A673 (cell line): ENCODE data around the gene MVB12B. TPM values are rescaled to one million over a fixed set of nuclear protein-coding genes. Genes with fewer than 3 reads are reported as not detected.

Experiments used
- BruUV-seq: library from RNA; stranded (reverse); fragments of 400-500 nt; replicated peaks from 2 replicates; lab custom pipeline; 2021; lab: Mats Ljungman, UMichigan
- CTCF ChIA-PET: fragments of 300-600 bp; sonication (Branson Sonifier 250); formaldehyde crosslinking; loops from one replicate; lab custom pipeline; 2022; ENCODE audit warnings: antibody characterized with exemption; lab: Charles Lee
- POLR2A ChIA-PET: fragments of 300-600 bp; sonication (Branson Sonifier 250); formaldehyde crosslinking; loops from one replicate; lab custom pipeline; 2022; ENCODE audit warnings: antibody characterized with exemption; ENCODE audit not compliant: low non-redundant PET; lab: Charles Lee
- DNase-seq: peaks from one replicate; pipeline ENCODE4 v3.0.0-alpha.2; 2015; ENCODE audit warnings: low spot score
- H3K27ac ChIP-seq: fragments of 200-600 bp; sonication (generic); 2 replicates; pipeline ENCODE4 v1.5.1; 2016; ENCODE audit warnings: mixed run types, low read depth, mild to moderate bottlenecking, mixed read lengths, antibody characterized with exemption, low read length; ENCODE audit not compliant: poor library complexity, severe bottlenecking
- H3K27me3 ChIP-seq: fragments of 200-600 bp; sonication (generic); replicated peaks from 2 replicates; pipeline ENCODE4 v1.6.1; 2017; ENCODE audit warnings: mixed run types, low read depth, mild to moderate bottlenecking, mixed read lengths, antibody characterized with exemption, low read length; ENCODE audit not compliant: insufficient read depth, poor library complexity
- H3K36me3 ChIP-seq: fragments of 200-600 bp; sonication (generic); 2 replicates; pipeline ENCODE4 v1.6.1; 2016; ENCODE audit warnings: mixed run types, mild to moderate bottlenecking, mixed read lengths, antibody characterized with exemption, low read length; ENCODE audit not compliant: insufficient read depth, poor library complexity, severe bottlenecking
- H3K4me1 ChIP-seq: fragments of 200-600 bp; sonication (generic); 2 replicates; pipeline ENCODE4 v1.6.1; 2017; ENCODE audit warnings: mixed run types, mild to moderate bottlenecking, mixed read lengths, antibody characterized with exemption, low read length; ENCODE audit not compliant: insufficient read depth, poor library complexity, severe bottlenecking
- H3K4me3 ChIP-seq: fragments of 200-600 bp; sonication (generic); 2 replicates; pipeline ENCODE4 v1.5.1; 2016; ENCODE audit warnings: low read depth, mixed run types, mild to moderate bottlenecking, mixed read lengths, low read length; ENCODE audit not compliant: poor library complexity, severe bottlenecking
- H3K9me3 ChIP-seq: fragments of 200-600 bp; sonication (generic); 2 replicates; pipeline ENCODE4 v1.6.1; 2016; ENCODE audit warnings: mixed run types, low read depth, mild to moderate bottlenecking, mixed read lengths, antibody characterized with exemption, low read length; ENCODE audit not compliant: poor library complexity, severe bottlenecking
- CTCF ChIP-seq: fragments of 300-800, 200-600 bp; sonication (generic); conservative IDR thresholded peaks from 2 replicates; pipeline ENCODE4 v1.5.1; 2017; ENCODE audit warnings: low read depth, mild to moderate bottlenecking, antibody characterized with exemption, low read length, moderate library complexity, mixed read lengths
- EZH2 ChIP-seq: fragments of 200-600 bp; sonication (generic); IDR thresholded peaks from 2 replicates; pipeline ENCODE4 v1.6.1; 2017; ENCODE audit warnings: borderline replicate concordance, low read depth, mild to moderate bottlenecking, mixed read lengths, antibody characterized with exemption, low read length; ENCODE audit not compliant: poor library complexity, severe bottlenecking
- intact Hi-C: fragments of 100-400 bp; cut with micrococcal nuclease; formaldehyde crosslinking; loops from one replicate; pipeline ENCODE4 v1.10.0; 2022; ENCODE audit not compliant: unreplicated experiment
- total RNA-seq: library from RNA; stranded (reverse); gene quantifications from 2 replicates; pipeline ENCODE4 v1.2.3, GENCODE V29; 2021

MVB12B gene
- total RNA-seq, 1 experiment from 2014 or later: 12.3 TPM

- no peak for DNase-seq
- ChIA-PET POLR2A (no interaction called here), CTCF (no interaction called here)
- Histone ChIP-seq H3K27ac (no peak overlapping the region), H3K36me3 (no peaks in the 10 kb centered on the region), H3K9me3 (no peaks in the 10 kb centered on the region), H3K27me3 (no peaks in the 10 kb centered on the region), H3K4me3 (no peak overlapping the region), H3K4me1 (no peaks in the 10 kb centered on the region)
- BruUV-seq: no TSS peak
- intact Hi-C loops: no loop called here
- TF ChIP-seq CTCF: no peak
- no peak for TF ChIP-seq EZH2
Measured at GRCh38 chr9:126406075-126406667, 79.5 kb downstream of the MVB12B start.

- Histone ChIP-seq H3K4me3 (no peak overlapping the region), H3K27me3 (no peaks in the 10 kb centered on the region), H3K4me1 (no peaks in the 10 kb centered on the region), H3K9me3 (no peaks in the 10 kb centered on the region), H3K36me3 (no peaks in the 10 kb centered on the region), H3K27ac (no peak overlapping the region)
- TF ChIP-seq EZH2: no peak
- TF ChIP-seq CTCF: no peak
- POLR2A ChIA-PET: no interaction called here
- BruUV-seq: no TSS peak
- intact Hi-C loops: no loop called here
- CTCF ChIA-PET: no interaction called here
- DNase-seq: no peak
Measured at GRCh38 chr9:126407114-126407870, 80.7 kb downstream of the MVB12B start.

GRCh38 chr9:126408004-126408403, 81.4 kb downstream of the MVB12B start:
- POLR2A ChIA-PET: no interaction called here
- intact Hi-C loops: no loop called here
- CTCF ChIA-PET: no interaction called here
- no TSS peak for BruUV-seq
- DNase-seq: no peak
- Histone ChIP-seq H3K4me1 (no peaks in the 10 kb centered on the region), H3K27ac (no peak overlapping the region), H3K27me3 (no peaks in the 10 kb centered on the region), H3K9me3 (no peaks in the 10 kb centered on the region), H3K36me3 (no peaks in the 10 kb centered on the region), H3K4me3 (no peak overlapping the region)
- TF ChIP-seq CTCF: no peak
- TF ChIP-seq EZH2: no peak
